Bronchial epithelial cell (primary cell): Measurements from ENCODE around the gene ZCCHC14. TPM values are rescaled to one million over a fixed set of nuclear protein-coding genes. Genes with fewer than 3 reads are reported as not detected.

Source experiments
- DNase-seq: peaks from one replicate; pipeline ENCODE4 v3.0.0-alpha.2; 2010; ENCODE audit warnings: low read depth
- FAIRE-seq: peaks from 2 replicates; lab custom pipeline; 2011; peaks lifted over from hg19 to GRCh38; lab: Jason Lieb, UNC
- H3K27me3 ChIP-seq: 2 replicates; pipeline ENCODE4 v1.5.1; 2011; ENCODE audit warnings: low read length; ENCODE audit not compliant: control insufficient read depth, insufficient read depth
- H3K36me3 ChIP-seq: 2 replicates; pipeline ENCODE4 v1.5.1; 2011; ENCODE audit warnings: low read length; ENCODE audit not compliant: control insufficient read depth, insufficient read depth
- H3K4me3 ChIP-seq: 2 replicates; pipeline ENCODE4 v1.5.1; 2011; ENCODE audit warnings: mild to moderate bottlenecking, low read depth, low read length, control low read depth
- total RNA-seq: library from RNA; depleted of rRNA; stranded (reverse); fragments of >200 nt; gene quantifications from 2 replicates; pipeline ENCODE4 v1.2.1, GENCODE V29; 2014
- TF ChIP-seq, protein P1 (sequence below): IDR thresholded peaks from 2 replicates; pipeline ENCODE4 v1.5.1; 2011; ENCODE audit warnings: mild to moderate bottlenecking, moderate library complexity, low read length, control low read depth, inconsistent platforms; ENCODE audit not compliant: insufficient read depth, severe bottlenecking

ZCCHC14 gene
- total RNA-seq, 1 donor from 2014 or later = 2.9 TPM

DNA sequence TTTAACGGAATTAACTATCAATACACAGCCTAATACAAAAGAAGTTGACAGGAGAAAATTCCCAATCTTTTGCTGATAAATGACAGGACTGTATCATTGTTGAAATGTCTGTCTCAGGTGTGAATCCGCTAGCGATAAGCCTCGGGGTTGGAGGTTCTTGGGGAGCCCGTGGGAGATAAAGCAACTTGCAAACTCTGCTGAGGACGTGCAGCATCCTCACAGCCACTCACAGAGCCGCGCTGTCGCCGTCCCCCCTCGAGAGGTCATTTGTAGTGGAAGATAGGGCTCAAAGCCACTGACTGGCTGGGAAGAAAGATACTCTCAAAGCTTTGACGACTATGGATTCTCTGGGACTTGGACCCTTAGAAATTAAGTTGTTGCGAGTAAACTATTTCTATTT is 83.7 kb downstream of the ZCCHC14 start:
- FAIRE-seq = no peak

DNA sequence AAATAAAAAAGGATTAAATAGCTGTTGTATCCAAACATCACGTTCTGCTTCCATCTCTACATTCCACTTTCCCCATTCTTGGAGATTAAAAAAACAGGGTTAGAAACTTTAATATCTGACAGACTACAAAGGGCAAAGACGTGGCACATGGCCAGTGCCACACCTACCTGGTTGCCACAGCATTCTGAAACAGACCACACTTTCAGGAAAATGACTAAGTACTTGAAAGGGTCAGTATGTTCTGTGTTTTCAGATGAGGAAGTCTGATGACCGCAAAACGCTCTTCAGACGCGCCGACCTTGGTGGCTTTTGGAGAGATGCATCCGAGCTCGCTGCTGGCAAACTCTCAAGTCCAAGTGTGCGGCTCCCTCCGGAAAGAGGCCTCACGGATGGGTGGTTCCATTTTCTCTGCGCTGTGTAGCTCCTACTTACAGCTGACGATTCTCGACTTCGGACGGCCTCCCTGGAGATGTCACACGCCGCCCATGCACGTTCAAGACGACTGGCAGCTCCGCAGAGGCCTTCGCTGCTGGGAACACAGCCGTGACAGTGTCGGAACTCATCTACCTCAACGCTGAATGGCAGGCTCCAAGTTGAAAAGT is 85.2 kb downstream of the ZCCHC14 start:
- no peak for FAIRE-seq
- H3K27me3 ChIP-seq = no peaks in the 10 kb centered on the region
- peak; percentile 43 for DNase-seq
- TF ChIP-seq, protein P1, sequence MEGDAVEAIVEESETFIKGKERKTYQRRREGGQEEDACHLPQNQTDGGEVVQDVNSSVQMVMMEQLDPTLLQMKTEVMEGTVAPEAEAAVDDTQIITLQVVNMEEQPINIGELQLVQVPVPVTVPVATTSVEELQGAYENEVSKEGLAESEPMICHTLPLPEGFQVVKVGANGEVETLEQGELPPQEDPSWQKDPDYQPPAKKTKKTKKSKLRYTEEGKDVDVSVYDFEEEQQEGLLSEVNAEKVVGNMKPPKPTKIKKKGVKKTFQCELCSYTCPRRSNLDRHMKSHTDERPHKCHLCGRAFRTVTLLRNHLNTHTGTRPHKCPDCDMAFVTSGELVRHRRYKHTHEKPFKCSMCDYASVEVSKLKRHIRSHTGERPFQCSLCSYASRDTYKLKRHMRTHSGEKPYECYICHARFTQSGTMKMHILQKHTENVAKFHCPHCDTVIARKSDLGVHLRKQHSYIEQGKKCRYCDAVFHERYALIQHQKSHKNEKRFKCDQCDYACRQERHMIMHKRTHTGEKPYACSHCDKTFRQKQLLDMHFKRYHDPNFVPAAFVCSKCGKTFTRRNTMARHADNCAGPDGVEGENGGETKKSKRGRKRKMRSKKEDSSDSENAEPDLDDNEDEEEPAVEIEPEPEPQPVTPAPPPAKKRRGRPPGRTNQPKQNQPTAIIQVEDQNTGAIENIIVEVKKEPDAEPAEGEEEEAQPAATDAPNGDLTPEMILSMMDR = no peak
- peaks cover 12% of the 10 kb centered on the region for H3K36me3 ChIP-seq
- no peak overlapping the region for H3K4me3 ChIP-seq

More for the DNA sequence above, 83.7 kb downstream of the ZCCHC14 start:
- DNase-seq = no peak
- Histone ChIP-seq H3K4me3 (no peak overlapping the region), H3K27me3 (no peaks in the 10 kb centered on the region), H3K36me3 (peaks cover 12% of the 10 kb centered on the region)
- TF ChIP-seq, protein P1 = no peak

DNA sequence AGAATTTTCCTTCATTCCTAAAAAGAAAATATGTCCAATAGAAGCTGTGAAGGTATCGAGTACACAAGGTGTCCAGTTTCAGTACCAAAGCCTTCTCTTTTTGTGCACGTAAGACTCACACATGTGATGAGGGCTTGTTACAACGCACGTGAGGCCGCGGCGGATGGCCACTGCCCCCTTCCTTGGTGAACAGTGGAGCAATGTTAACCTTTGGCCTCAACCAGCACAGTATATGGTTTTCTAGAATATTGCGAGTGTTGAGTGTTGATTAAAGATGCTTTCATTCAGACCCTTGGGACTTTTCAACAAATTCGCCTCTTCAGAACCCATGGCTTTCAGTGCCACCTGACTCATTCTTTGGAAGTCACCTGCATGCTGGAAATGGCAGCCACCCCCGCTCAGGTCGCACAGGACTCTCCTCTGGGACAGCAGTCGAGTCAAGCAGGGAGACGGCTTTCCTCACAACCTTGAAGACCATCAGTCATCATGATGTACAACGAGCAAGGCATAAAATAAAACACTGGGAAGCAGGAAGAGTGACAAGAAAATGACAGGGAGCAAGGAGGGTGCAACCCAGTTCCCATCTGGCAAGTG is 86.2 kb downstream of the ZCCHC14 start:
- no peaks in the 10 kb centered on the region for H3K27me3 ChIP-seq
- TF ChIP-seq, protein P1 = no peak
- DNase-seq = no peak
- no peak overlapping the region for H3K4me3 ChIP-seq
- peaks cover 10% of the 10 kb centered on the region for H3K36me3 ChIP-seq
- FAIRE-seq = no peak

DNA sequence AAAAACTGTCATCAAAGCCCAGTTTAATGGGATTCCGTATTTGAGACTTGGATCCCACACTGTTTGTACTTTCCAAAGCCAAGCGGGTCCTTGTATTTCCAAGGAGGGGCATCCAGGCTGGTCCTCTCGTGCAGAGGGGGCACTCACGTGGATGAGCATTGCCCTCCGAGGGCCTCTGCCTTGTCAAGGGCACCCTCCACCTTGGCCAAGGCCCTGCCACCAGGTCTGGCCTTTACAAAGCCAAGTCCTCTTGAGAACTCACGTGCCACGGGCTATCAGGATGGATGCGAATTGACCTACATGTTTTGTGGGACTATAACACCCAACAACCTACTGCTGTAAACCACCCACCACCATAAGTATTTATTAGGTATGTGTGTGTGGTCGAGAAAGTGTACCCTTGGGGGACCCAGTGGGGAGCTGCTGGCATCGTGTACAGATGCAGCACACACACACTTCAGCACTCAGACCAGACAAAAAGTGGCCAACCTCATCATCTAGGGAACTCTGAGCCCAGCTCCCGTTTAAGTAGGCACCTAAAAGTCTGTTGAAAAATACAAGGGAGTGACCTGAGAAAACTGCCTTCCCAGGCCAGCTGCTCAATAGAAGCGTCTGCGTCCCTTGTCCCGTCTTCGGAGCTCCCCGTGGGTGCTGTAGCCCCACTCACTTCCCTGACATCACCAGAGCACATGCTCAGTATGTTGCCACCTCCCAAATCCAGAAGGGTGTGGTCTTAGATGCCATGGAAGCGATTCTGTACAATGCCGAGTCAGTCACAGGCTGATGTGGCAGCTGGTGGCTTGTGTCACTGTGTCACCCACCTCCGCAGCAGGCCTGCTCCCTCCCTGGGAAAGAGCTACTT is 87.8 kb downstream of the ZCCHC14 start:
- no peak for FAIRE-seq
- TF ChIP-seq, protein P1 = no peak
- no peak for DNase-seq
- Histone ChIP-seq H3K36me3 (peaks cover 12% of the 10 kb centered on the region), H3K27me3 (no peaks in the 10 kb centered on the region), H3K4me3 (no peak overlapping the region)

DNA sequence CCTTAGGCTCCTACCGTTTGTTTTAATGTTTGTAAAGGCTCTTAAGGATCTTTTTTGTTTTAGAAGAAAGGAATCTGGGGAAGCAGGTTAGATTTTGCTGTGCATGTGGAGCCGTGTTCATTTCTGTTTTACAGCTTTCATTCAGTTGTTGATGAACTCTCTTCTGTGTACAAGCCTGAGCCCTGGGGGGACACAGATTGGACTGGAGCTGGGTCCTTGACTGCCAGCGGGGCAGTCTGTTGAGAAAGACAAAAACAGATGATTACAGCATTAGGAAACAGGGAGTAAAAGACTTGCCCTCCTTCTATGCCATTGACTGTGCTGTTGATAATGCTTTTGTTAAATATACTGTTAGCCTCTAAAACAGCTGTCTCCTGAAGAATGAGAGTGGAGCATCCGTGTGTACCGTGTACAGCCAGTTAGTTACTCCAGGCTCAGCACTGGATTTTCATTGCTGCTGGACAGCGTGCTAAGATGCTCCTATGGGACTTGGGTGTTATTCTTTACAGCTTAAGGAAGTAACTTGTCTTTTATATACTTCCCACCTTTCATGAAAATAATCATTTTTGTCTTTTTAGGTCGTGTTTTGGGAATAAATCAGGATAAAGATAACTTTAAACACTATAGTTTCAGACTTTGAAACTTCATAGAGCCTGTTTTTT is 97.5 kb downstream of the ZCCHC14 start:
- DNase-seq (no peak), FAIRE-seq (no peak)
- Histone ChIP-seq H3K4me3 (no peak overlapping the region), H3K36me3 (peaks cover 19% of the 10 kb centered on the region), H3K27me3 (no peaks in the 10 kb centered on the region)
- TF ChIP-seq, protein P1 = no peak
